ENCODE measurements around the gene CERS6.

Gene CERS6

GRCh38 chr2:168429988-168430387 is 26.1 kb upstream of the CERS6 start:
- H3K4me2 ChIP-seq (ENCODE audit: low read length) = no peak overlapping the region
- no peak overlapping the region for H3K27ac ChIP-seq
- no peaks in the 10 kb centered on the region for H3K27me3 ChIP-seq (ENCODE audit: control insufficient read depth, insufficient read depth, low read length)
- H3K4me3 ChIP-seq (ENCODE audit: low read depth, low read length) = no peak overlapping the region
- H3K36me3 ChIP-seq (ENCODE audit: control insufficient read depth, insufficient read depth, low read length) = no peaks in the 10 kb centered on the region
- no peak overlapping the region for H2AFZ ChIP-seq
- H3K4me1 ChIP-seq = peaks cover 3% of the 10 kb centered on the region
- no peak overlapping the region for H3K9ac ChIP-seq
- H3K9me3 ChIP-seq (ENCODE audit: control insufficient read depth, low read length) = no peaks in the 10 kb centered on the region
- no peak for TF ChIP-seq CTCF (IDR thresholded peaks at IDR 0.05)
- H3K79me2 ChIP-seq = no peaks in the 10 kb centered on the region

- no peaks in the 10 kb centered on the region for H3K9me3 ChIP-seq (ENCODE audit: control insufficient read depth, low read length)
- H3K4me2 ChIP-seq (ENCODE audit: low read length) = no peak overlapping the region
- H3K27ac ChIP-seq = no peak overlapping the region
- no peak overlapping the region for H3K4me3 ChIP-seq (ENCODE audit: low read depth, low read length)
- H3K36me3 ChIP-seq (ENCODE audit: control insufficient read depth, insufficient read depth, low read length) = no peaks in the 10 kb centered on the region
- peak overlapping the region; percentile 10 for H2AFZ ChIP-seq
- no peak for TF ChIP-seq CTCF (IDR thresholded peaks at IDR 0.05)
- no peaks in the 10 kb centered on the region for H3K79me2 ChIP-seq
- H3K27me3 ChIP-seq (ENCODE audit: control insufficient read depth, insufficient read depth, low read length) = no peaks in the 10 kb centered on the region
- no peak overlapping the region for H3K9ac ChIP-seq
- H3K4me1 ChIP-seq = peaks cover 3% of the 10 kb centered on the region
These were observed 25.6 kb upstream of the CERS6 start for GRCh38 chr2:168430431-168430830.

DNA sequence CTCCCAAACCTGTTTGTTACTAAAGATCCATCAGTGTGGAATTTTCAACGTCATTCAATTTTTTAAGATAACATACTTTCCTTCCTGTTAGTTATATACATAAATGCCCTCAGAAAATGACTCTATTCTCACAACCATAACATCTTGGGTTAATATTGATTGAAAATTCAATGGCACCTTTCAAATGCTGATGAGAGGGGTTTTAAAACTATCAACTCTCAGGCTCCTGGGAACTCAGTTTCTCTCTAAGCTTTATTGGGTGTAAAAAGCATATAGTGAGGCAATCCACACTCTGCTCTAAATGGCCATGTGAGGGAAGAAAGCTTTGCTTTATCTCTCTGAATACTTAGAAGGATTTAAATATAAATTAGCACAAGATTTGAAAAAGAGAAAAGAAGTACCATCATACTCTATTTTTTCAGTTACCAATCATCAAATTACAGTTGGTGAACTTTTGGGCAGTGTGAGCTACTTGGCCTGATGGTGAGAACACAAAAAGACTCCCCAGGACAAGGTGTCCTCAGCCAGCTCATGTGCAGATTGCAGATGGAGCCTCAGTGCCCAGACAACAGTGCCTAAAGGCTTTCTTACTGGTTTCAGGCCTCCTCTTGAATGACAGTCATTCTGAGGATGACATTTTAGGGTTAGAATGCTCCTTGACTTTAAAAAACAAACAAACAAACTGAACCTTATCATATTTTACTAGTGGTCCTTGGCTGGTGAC is 24.6 kb upstream of the CERS6 start:
- no peak for TF ChIP-seq CTCF (IDR thresholded peaks at IDR 0.05)
- H3K9me3 ChIP-seq (ENCODE audit: control insufficient read depth, low read length) = no peaks in the 10 kb centered on the region
- H3K4me3 ChIP-seq (ENCODE audit: low read depth, low read length) = no peak overlapping the region
- no peaks in the 10 kb centered on the region for H3K27me3 ChIP-seq (ENCODE audit: control insufficient read depth, insufficient read depth, low read length)
- no peak overlapping the region for H3K27ac ChIP-seq
- H3K79me2 ChIP-seq = no peaks in the 10 kb centered on the region
- H3K4me2 ChIP-seq (ENCODE audit: low read length) = no peak overlapping the region
- H3K4me1 ChIP-seq = peaks cover 3% of the 10 kb centered on the region
- H3K9ac ChIP-seq = no peak overlapping the region
- H3K36me3 ChIP-seq (ENCODE audit: control insufficient read depth, insufficient read depth, low read length) = no peaks in the 10 kb centered on the region
- no peak overlapping the region for H2AFZ ChIP-seq

DNA sequence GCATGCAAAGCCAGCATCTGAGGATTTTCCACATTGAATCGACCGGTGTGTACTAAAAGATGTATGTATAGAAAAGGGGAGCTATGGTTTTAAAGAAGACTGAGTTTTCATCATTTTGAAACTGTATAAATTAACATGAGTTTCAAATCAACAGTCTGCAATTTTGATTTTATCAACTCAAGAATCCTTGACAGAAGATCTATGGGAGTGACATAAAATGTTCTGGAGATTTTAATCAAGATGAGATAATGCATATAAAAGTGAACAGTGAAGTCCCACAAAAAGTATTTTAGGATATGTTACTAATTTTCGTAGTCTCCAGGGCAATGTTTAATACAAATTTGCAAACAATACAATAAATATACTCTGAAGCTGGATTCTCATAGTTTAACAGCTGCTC is 24.0 kb upstream of the CERS6 start:
- H3K4me1 ChIP-seq = peaks cover 3% of the 10 kb centered on the region
- no peak for TF ChIP-seq CTCF (IDR thresholded peaks at IDR 0.05)
- H3K4me2 ChIP-seq (ENCODE audit: low read length) = no peak overlapping the region
- H3K27ac ChIP-seq = no peak overlapping the region
- no peaks in the 10 kb centered on the region for H3K27me3 ChIP-seq (ENCODE audit: control insufficient read depth, insufficient read depth, low read length)
- no peaks in the 10 kb centered on the region for H3K36me3 ChIP-seq (ENCODE audit: control insufficient read depth, insufficient read depth, low read length)
- H3K9ac ChIP-seq = no peak overlapping the region
- no peaks in the 10 kb centered on the region for H3K9me3 ChIP-seq (ENCODE audit: control insufficient read depth, low read length)
- H3K79me2 ChIP-seq = no peaks in the 10 kb centered on the region
- H3K4me3 ChIP-seq (ENCODE audit: low read depth, low read length) = no peak overlapping the region
- H2AFZ ChIP-seq = no peak overlapping the region

DNA sequence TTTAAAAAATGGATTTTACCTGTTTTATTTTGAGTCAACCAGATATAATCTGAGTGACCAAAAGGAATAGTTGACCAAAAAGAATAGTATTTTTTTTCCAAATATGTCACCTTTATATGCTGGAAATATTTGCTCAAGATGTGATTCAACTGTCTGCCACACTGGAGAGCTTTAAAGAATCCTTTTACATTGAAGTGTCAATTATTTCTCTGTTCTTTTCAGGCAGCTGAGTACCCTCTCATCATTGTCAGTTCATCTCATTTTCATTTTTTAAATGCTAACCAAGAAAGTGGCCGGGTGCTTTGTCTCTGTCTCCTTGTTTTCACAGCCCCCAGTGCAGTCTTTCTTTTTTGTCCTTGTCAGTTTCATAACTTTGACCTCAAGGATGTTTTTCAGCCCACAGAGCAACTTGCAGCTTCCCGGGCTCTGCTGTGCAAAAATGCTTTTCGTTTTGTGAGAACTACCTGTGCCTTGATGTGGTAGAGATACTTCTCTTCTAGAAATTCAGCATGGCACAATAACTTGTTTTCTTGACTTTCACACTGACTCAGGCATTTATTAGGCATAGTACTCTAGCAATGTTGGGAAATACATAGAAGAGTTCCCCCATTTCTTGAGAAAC is 23.4 kb upstream of the CERS6 start:
- H3K4me2 ChIP-seq (ENCODE audit: low read length) = no peak overlapping the region
- no peak overlapping the region for H2AFZ ChIP-seq
- no peaks in the 10 kb centered on the region for H3K9me3 ChIP-seq (ENCODE audit: control insufficient read depth, low read length)
- no peak overlapping the region for H3K27ac ChIP-seq
- no peaks in the 10 kb centered on the region for H3K36me3 ChIP-seq (ENCODE audit: control insufficient read depth, insufficient read depth, low read length)
- H3K4me3 ChIP-seq (ENCODE audit: low read depth, low read length) = no peak overlapping the region
- no peak for TF ChIP-seq CTCF (IDR thresholded peaks at IDR 0.05)
- no peak overlapping the region for H3K9ac ChIP-seq
- no peaks in the 10 kb centered on the region for H3K79me2 ChIP-seq
- peaks cover 3% of the 10 kb centered on the region for H3K4me1 ChIP-seq
- H3K27me3 ChIP-seq (ENCODE audit: control insufficient read depth, insufficient read depth, low read length) = no peaks in the 10 kb centered on the region

All from parathyroid adenoma (tissue), 2 donors.